GM21825 (cell line): Measurements from ENCODE around the gene EPM2AIP1.
"Not testable (repeated sequence)": the region's sequence is repeated elsewhere in the genome, so short reads cannot be mapped to it uniquely, and the experiment has no call there.

Experiments
- ATAC-seq: cut with Tn5 transposase; IDR thresholded peaks from one replicate; pipeline ENCODE4 v1.9.1; 2021; ENCODE audit warnings: mild to moderate bottlenecking, moderate library complexity; ENCODE audit not compliant: unreplicated experiment

Gene EPM2AIP1

GRCh38 chr3:36993326-36994283 is 674 bp upstream of the EPM2AIP1 start, which contains the start of gene MLH1:
TSS of gene MLH1 (plus strand) at chr3:36993518. CDS start at chr3:36993548, 30 bp downstream.
- ATAC-seq, result peak; percentile 92

DNA sequence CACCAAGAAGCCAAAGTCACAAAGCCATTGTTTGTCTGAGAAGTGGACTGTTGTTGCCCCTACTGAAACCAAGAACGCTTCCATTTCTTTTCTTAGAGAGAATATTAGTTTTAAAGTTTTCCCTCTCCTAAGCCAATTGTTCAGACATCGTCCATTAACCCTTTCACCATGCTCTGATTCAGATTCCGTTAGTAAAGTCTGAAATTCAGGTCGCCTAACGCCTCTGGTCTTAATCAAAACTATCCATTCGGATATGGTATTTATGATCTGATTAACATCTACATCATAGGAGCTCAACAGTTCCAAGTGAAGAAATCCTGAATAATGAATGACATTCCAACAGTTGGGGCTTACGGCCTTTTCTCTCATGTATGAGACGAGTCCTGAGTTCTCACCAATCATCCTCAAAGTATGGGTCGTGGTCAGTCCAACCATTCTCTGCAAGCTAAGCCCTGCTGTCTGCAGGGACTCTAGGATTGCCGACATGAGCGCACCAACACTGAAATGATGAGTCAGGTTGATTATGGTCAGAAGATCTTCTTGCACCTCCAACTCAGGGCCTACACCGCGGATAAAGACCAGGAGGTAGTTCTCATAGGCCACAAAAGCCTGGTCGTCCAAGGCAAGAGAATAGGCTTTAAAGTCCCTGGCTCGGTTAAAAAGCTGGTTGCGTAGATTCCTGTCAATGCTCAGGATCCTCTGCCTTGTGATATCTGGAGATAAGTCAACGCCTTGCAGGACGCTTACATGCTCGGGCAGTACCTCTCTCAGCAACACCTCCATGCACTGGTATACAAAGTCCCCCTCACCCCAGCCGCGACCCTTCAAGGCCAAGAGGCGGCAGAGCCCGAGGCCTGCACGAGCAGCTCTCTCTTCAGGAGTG is 767 bp downstream of the EPM2AIP1 start:
- ATAC-seq, result no peak

GRCh38 chr3:36991147-36991546 is 1.8 kb downstream of the EPM2AIP1 start:
- no peak for ATAC-seq

- no peak for ATAC-seq
Measured at GRCh38 chr3:36989568-36989967, 3.4 kb downstream of the EPM2AIP1 start.

DNA sequence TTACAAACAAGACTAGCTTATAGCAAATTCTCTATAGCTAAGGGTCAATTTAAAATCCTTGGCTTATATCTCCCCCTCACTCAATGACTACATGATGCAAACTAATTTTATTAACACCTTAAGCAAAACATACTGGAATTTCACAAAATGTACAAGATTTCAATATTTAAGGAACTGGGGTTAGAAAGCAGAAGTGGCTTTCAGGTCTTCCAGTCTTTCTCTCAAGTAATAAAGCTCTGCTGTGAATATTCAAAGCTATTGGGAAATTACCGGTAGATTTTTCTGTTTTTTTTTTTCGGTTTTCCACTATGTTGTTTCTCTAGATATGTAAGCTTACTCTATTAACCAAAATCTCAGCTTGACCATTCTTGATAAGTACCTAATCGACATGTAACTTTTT is 3.9 kb downstream of the EPM2AIP1 start:
- no peak for ATAC-seq

GRCh38 chr3:36988356-36988755 is 4.6 kb downstream of the EPM2AIP1 start:
- ATAC-seq, result no peak

DNA sequence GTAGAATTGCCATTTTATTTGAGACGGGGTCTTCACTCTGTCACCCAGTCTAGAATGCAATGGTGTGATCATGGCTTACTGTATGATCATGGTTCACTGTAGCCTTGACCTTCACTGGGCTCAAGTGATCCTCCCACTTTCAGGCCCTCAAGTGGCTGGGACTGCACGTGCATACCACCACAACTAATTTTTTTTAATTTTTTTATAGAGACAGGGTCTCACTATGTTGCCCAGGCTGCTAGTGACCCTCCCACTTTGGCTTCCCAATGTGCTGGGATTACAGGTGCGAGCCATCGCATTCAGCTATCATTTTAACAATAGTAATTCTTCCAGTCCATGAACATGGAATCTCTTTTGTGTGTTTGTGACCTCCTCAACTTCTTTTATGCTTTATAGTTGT is 11.9 kb downstream of the EPM2AIP1 start:
- ATAC-seq, result no peak

DNA sequence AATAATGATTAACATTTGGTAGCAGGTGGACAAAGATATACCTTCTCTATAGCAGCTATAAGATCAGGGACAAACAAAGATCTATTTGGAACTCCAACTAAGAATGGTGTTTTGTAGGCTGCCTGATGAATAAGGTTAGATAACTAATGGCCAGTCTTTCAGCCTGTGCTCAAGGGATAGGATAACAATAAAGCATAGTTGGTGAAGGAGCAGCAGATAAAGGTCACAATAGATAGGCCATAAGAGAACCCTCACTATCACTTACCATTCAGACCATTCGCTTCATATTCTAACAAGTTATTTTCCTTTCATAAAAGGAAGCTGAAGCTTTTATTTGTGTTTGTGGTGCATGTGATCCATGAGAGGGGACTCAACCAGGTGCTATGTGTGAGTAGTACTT is 19.8 kb downstream of the EPM2AIP1 start:
- ATAC-seq, result no peak

DNA sequence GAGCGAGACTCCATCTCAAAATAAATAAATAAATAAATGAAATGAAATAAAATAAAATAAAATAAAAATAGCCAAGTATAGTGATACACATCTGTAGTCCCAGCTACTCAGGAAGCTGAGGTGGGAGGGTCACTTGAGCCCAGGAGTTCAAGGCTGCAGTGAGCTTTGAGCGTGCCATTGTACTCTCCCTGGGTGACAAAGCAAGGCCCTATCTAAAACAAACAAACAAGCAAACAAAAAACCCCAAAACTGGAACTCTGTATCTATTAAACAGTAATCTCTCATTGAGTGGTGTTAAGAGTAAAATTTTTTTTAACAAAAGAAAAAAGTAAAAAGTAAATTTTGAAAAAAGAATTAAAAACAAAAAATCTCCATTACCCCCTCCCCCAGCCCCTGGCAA is 20.8 kb downstream of the EPM2AIP1 start:
- ATAC-seq, result no peak

GRCh38 chr3:36969540-36970432 is 23.1 kb downstream of the EPM2AIP1 start:
- peak; percentile 99 for ATAC-seq

DNA sequence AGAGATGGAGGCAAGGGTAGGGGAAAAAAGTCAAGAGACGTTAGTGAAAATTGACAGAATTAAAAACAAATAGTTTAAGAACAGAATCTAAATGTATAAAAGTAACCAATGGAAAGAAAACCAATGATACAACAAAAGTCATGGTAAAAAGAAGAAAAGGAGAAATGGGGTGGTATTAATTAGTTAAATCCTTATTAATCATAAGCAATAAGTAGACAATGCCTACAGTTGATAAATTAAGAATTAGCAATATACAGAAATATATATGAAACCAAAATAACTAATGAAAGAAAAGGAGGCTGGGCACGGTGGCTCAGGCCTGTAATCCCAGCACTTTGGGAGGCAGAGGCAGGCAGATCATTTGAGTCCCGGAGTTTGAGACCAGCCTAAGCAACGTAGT is 23.8 kb downstream of the EPM2AIP1 start:
- no peak for ATAC-seq

- no peak for ATAC-seq
Measured at GRCh38 chr3:36965440-36965839, 27.5 kb downstream of the EPM2AIP1 start.

DNA sequence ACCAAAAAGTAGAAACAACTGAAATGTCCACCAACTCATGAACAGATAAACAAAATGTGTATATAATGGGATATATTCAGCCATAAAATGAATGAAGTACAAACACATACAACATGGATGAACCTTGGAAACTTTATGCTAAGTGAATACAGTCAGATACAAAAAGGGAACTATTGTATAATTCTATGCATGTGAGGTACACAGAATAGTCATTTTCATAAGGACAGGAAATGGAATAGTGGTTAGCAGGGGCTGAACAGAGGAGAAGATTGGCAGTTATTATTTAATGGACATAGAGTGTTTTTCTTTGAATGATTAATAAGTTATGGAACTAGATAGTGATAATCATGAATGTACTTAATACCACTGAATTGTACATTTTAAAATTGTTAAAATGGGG is 28.1 kb downstream of the EPM2AIP1 start:
- ATAC-seq, result no peak

GRCh38 chr3:36964331-36964730 is 28.6 kb downstream of the EPM2AIP1 start:
- ATAC-seq, result no peak

GRCh38 chr3:36963008-36963407 is 29.9 kb downstream of the EPM2AIP1 start:
- not testable (repeated sequence) for ATAC-seq

GRCh38 chr3:36960502-36960901 is 32.4 kb downstream of the EPM2AIP1 start:
- no peak for ATAC-seq

- ATAC-seq, result no peak
Measured at GRCh38 chr3:36959821-36960220, 33.1 kb downstream of the EPM2AIP1 start.

- ATAC-seq, result no peak
Measured at GRCh38 chr3:36957862-36958686, 34.9 kb downstream of the EPM2AIP1 start.

GRCh38 chr3:36957063-36957462 is 35.9 kb downstream of the EPM2AIP1 start:
- ATAC-seq, result no peak

DNA sequence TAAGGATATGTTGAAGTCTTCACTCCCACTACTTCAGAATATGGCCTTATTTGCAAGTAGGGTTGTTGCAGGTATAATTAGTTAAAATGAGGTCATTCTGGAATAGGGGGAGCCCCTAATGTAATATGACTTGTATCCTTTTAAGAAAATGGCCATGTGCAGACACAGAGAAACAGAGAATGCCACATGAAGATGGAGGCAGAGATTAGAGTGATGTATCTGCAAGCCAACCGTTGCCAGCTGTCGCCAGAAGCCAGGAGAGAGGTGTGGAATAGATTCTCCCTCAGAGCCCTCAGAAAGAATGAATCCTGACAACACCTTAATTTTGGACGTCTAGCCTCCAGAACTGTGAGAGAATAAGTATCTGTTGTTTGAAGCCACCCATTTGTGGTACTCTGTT is 36.8 kb downstream of the EPM2AIP1 start:
- no peak for ATAC-seq
